ENCODE results near the gene SNRPD2.

- no peak for TF ChIP-seq POLR2A (IDR thresholded peaks at IDR 0.05; ENCODE audit: low read depth, low read length)
- no peak for TF ChIP-seq TAF1 (IDR thresholded peaks at IDR 0.05; ENCODE audit: low read depth, low read length)
- TF ChIP-seq POLR2AphosphoS5 (IDR thresholded peaks at IDR 0.05; ENCODE audit: low read depth, low read length), result 0 out of 2 replicates have a peak, but pooled peaks have one; percentile 23
- TF ChIP-seq PAX5 (IDR thresholded peaks at IDR 0.05; ENCODE audit: insufficient read depth, low read length, severe bottlenecking), result no peak
Measured at GRCh38 chr19:45705710-45706415, 14.1 kb upstream of the SNRPD2 start.

Data from GM12891 (cell line).